Measurements from ENCODE around the gene ZNF532. TPM values are rescaled to one million over a fixed set of nuclear protein-coding genes. Genes with fewer than 3 reads are reported as not detected.

The ZNF532 gene
- total and polyA plus RNA-seq, 2 of the 13 experiments (the other 11 are each of a cell fraction or from before 2014, with no cell fraction given) = not detected

DNA sequence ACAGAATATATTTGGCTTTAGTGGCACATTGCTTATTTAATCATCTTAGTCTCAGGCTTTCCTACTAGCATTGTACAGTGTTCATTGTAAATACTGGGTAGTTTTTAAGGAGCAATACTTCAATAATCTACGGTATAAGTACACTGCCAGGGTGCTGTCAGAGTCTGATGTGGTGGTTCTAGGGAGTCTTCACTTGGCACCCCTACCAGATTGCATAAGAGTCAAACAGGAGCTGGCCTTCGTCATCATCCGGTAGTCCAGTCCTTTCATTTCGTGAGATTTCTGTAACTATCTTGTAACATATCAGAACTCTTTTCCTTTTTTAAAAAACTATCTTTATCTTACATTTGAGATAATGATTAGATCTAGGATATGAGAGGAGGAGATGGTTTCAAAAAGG is 91.1 kb downstream of the ZNF532 start:
- DNase-seq (ENCODE audit: low spot score) (no peak), ATAC-seq (no peak), FAIRE-seq (no peak)
- Histone ChIP-seq H3K27me3 (ENCODE audit: control insufficient read depth in 1 of 2, insufficient read depth in 2 of 2, low read length in 2 of 2) (no peaks in the 10 kb centered on the region), H3K9me3 (ENCODE audit: low read length) (no peaks in the 10 kb centered on the region), H3K27ac (ENCODE audit: extremely low read length, insufficient read depth, low read length) (no peak overlapping the region), H4K20me1 (ENCODE audit: insufficient read depth, low read length) (no peaks in the 10 kb centered on the region), H2AFZ (ENCODE audit: low read length) (no peak overlapping the region), H3K9ac (ENCODE audit: insufficient read depth, low read depth, low read length) (no peak overlapping the region), H3K4me2 (ENCODE audit: low read depth, low read length) (no peak overlapping the region), H3K4me1 (ENCODE audit: insufficient read depth, low read length) (peaks cover 17% of the 10 kb centered on the region), H3K36me3 (replicated peaks in 1 of 2; ENCODE audit: control insufficient read depth in 1 of 2, insufficient read depth in 2 of 2, low read length in 2 of 2) (no peaks in the 10 kb centered on the region), H3K4me3 (replicated peaks in 1 of 3; ENCODE audit: insufficient read depth in 1 of 3, low read depth in 2 of 3, low read length in 3 of 3) (no peak overlapping the region), H3K79me2 (ENCODE audit: insufficient read depth, low read length) (no peaks in the 10 kb centered on the region)
- CTCF ChIA-PET (ENCODE audit: low intra/inter-chr PET ratio, low total read pairs) = no interaction called here
- no peak for TF ChIP-seq RARA (CRISPR knock-in tag; IDR thresholded peaks at IDR 0.05)
- TF ChIP-seq, protein P1, sequence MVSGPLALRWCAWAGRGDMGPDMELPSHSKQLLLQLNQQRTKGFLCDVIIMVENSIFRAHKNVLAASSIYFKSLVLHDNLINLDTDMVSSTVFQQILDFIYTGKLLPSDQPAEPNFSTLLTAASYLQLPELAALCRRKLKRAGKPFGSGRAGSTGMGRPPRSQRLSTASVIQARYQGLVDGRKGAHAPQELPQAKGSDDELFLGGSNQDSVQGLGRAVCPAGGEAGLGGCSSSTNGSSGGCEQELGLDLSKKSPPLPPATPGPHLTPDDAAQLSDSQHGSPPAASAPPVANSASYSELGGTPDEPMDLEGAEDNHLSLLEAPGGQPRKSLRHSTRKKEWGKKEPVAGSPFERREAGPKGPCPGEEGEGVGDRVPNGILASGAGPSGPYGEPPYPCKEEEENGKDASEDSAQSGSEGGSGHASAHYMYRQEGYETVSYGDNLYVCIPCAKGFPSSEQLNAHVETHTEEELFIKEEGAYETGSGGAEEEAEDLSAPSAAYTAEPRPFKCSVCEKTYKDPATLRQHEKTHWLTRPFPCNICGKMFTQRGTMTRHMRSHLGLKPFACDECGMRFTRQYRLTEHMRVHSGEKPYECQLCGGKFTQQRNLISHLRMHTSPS (CRISPR knock-in tag; IDR thresholded peaks at IDR 0.05; ENCODE audit: low read depth) = no peak
- no peak for TF ChIP-seq MTF2 (CRISPR knock-in tag; IDR thresholded peaks at IDR 0.05; ENCODE audit: borderline replicate concordance)
- in situ Hi-C loops (cut with HindIII; ENCODE audit: extremely low pct_ligation_motif_present, low pct_unique_long_range_greater_than_20kb) = no loop called here
- intact Hi-C loops (cut with micrococcal nuclease; ENCODE audit: unreplicated experiment) = no loop called here
- POLR2A ChIA-PET = no interaction called here
- no TSS peak for BruUV-seq (replicated peaks)
- WGBS (ENCODE audit: low lambda C conversion rate) = 44% methylated on average over 4 of the region's 4 CpGs

DNA sequence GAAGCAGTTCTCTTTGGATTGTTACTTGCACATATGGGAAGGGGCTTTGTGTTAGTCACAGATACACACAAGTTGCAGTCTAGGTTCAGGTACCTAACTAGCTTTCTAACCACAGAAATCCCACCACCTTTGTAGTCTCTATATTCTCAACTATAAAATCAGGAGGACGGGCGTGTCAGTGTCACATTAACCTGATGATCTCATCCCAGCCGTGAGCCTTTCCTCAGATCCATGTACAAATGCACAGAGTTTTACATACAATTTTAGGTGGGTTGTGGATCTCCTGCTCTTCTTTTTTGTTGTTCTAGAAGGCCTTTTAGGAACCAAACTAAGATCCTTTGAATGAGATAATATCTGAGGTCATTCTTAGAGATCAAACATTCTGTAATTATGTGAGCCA is 94.0 kb downstream of the ZNF532 start:
- Histone ChIP-seq H3K27ac (ENCODE audit: extremely low read length, insufficient read depth, low read length) (no peak overlapping the region), H3K9me3 (ENCODE audit: low read length) (no peaks in the 10 kb centered on the region), H4K20me1 (ENCODE audit: insufficient read depth, low read length) (no peaks in the 10 kb centered on the region), H3K79me2 (ENCODE audit: insufficient read depth, low read length) (no peaks in the 10 kb centered on the region), H3K9ac (ENCODE audit: insufficient read depth, low read depth, low read length) (no peak overlapping the region), H3K36me3 (replicated peaks in 1 of 2; ENCODE audit: control insufficient read depth in 1 of 2, insufficient read depth in 2 of 2, low read length in 2 of 2) (no peaks in the 10 kb centered on the region), H3K27me3 (ENCODE audit: control insufficient read depth in 1 of 2, insufficient read depth in 2 of 2, low read length in 2 of 2) (peaks cover 0 to 5% of the 10 kb centered on the region in 2 experiments; a peak in 2 of 5 replicates), H3K4me1 (ENCODE audit: insufficient read depth, low read length) (peaks cover 2% of the 10 kb centered on the region; the same call in 1 of the 2 replicates), H3K4me2 (ENCODE audit: low read depth, low read length) (no peak overlapping the region), H3K4me3 (replicated peaks in 1 of 3; ENCODE audit: insufficient read depth in 1 of 3, low read depth in 2 of 3, low read length in 3 of 3) (no peak overlapping the region), H2AFZ (ENCODE audit: low read length) (no peak overlapping the region)
- WGBS (ENCODE audit: low lambda C conversion rate) = 0% methylated on average over 3 of the region's 3 CpGs
- TF ChIP-seq PITX1 (CRISPR knock-in tag; IDR thresholded peaks at IDR 0.05) = no peak
- no peak for TF ChIP-seq ZFP41 (CRISPR knock-in tag; IDR thresholded peaks at IDR 0.05; ENCODE audit: borderline replicate concordance)
- TF ChIP-seq, protein P2, sequence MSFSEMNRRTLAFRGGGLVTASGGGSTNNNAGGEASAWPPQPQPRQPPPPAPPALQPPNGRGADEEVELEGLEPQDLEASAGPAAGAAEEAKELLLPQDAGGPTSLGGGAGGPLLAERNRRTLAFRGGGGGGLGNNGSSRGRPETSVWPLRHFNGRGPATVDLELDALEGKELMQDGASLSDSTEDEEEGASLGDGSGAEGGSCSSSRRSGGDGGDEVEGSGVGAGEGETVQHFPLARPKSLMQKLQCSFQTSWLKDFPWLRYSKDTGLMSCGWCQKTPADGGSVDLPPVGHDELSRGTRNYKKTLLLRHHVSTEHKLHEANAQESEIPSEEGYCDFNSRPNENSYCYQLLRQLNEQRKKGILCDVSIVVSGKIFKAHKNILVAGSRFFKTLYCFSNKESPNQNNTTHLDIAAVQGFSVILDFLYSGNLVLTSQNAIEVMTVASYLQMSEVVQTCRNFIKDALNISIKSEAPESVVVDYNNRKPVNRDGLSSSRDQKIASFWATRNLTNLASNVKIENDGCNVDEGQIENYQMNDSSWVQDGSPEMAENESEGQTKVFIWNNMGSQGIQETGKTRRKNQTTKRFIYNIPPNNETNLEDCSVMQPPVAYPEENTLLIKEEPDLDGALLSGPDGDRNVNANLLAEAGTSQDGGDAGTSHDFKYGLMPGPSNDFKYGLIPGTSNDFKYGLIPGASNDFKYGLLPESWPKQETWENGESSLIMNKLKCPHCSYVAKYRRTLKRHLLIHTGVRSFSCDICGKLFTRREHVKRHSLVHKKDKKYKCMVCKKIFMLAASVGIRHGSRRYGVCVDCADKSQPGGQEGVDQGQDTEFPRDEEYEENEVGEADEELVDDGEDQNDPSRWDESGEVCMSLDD (CRISPR knock-in tag; IDR thresholded peaks at IDR 0.05; ENCODE audit: borderline replicate concordance) = no peak
- no peak for TF ChIP-seq NKX3-1 (CRISPR knock-in tag; IDR thresholded peaks at IDR 0.05)
- ChIA-PET POLR2A (no interaction called here), CTCF (ENCODE audit: low intra/inter-chr PET ratio, low total read pairs) (no interaction called here)
- FAIRE-seq (no peak), ATAC-seq (no peak), DNase-seq (ENCODE audit: low spot score) (no peak)
- intact Hi-C loops (cut with micrococcal nuclease; ENCODE audit: unreplicated experiment) = no loop called here
- no TSS peak for BruUV-seq (replicated peaks)
- in situ Hi-C loops (cut with HindIII; ENCODE audit: extremely low pct_ligation_motif_present, low pct_unique_long_range_greater_than_20kb) = no loop called here
